HCT116 (cell line): ENCODE data around the gene COL23A1.

Experiments
- CEBPB ChIP-seq: IDR thresholded peaks from 2 replicates; pipeline ENCODE4 v1.6.1; 2012; ENCODE audit warnings: low read depth
- CTCF ChIP-seq, 3 experiments: fragments of 200-600 bp in 1 of 3; sonication (generic) in 1 of 3; IDR thresholded peaks in 2 of 3; conservative IDR thresholded peaks in 1 of 3; 2 replicates each; pipeline ENCODE4 v1.5.1; 2012 to 2017; ENCODE audit warnings: low read depth in 2 of 3, low read length in 2 of 3, antibody characterized with exemption in 1 of 3, borderline replicate concordance in 1 of 3, control low read depth in 1 of 3, mild to moderate bottlenecking in 1 of 3, mixed read lengths in 1 of 3, mixed run types in 1 of 3, moderate library complexity in 1 of 3; ENCODE audit not compliant: insufficient read depth in 1 of 3
- EGR1 ChIP-seq: IDR thresholded peaks from 2 replicates; pipeline ENCODE4 v1.6.1; 2012; ENCODE audit warnings: low read depth
- EZH2 ChIP-seq: fragments of 200-600 bp; sonication (generic); IDR thresholded peaks from 2 replicates; pipeline ENCODE4 v1.6.1; 2017; ENCODE audit warnings: antibody characterized with exemption, mixed run types
- EZH2phosphoT487 ChIP-seq: fragments of 200-600 bp; IDR thresholded peaks from 2 replicates; pipeline ENCODE4 v1.6.1; 2018; ENCODE audit warnings: antibody characterized with exemption, borderline replicate concordance
- SIN3A ChIP-seq: IDR thresholded peaks from 2 replicates; pipeline ENCODE4 v1.6.1; 2012; ENCODE audit warnings: low read depth
- ZNF274 ChIP-seq: fragments of 200-500 bp; sonication (Bioruptor generic); IDR thresholded peaks from 2 replicates; pipeline ENCODE4 v1.6.1; 2014; ENCODE audit warnings: mild to moderate bottlenecking, low read depth, low read length, inconsistent platforms

- no peak for TF ChIP-seq ZNF274
- TF ChIP-seq EGR1, result no peak
- no peak for TF ChIP-seq EZH2phosphoT487
- no peak for TF ChIP-seq EZH2
- TF ChIP-seq CTCF (IDR thresholded peaks at IDR 0.05 in 2 of 3, conservative IDR thresholded peaks at IDR 0.05 in 1 of 3; ENCODE audit: borderline replicate concordance in 1 of 3, insufficient read depth in 1 of 3, low read depth in 2 of 3, low read length in 2 of 3), result no peak
- TF ChIP-seq SIN3A, result no peak
- TF ChIP-seq CEBPB, result no peak
These were observed 174.8 kb downstream of the COL23A1 start for GRCh38 chr5:178415353-178415752.
